Transverse colon (tissue), 3 donors: ENCODE data around the gene IL3RA.

Experiments used
- EP300 ChIP-seq: sonication (generic); formaldehyde crosslinking; IDR thresholded peaks from one replicate; pipeline ENCODE4 v1.6.1; 2017; ENCODE audit warnings: antibody characterized with exemption, low read depth
- POLR2A ChIP-seq: fragments of 450-650 bp; IDR thresholded peaks from one replicate; pipeline ENCODE4 v1.6.1; 2016; ENCODE audit warnings: antibody characterized with exemption, mild to moderate bottlenecking, moderate library complexity
- TF ChIP-seq, protein P1 (sequence below), 5 experiments: fragments of 200-600 bp in 3 of 5; fragments of 450-650 bp in 2 of 5; sonication (generic) in 3 of 5; IDR thresholded peaks; 1 replicate in 2 of 5; 2 replicates in 3 of 5; pipeline ENCODE4 v1.5.1; 2016 to 2017; ENCODE audit warnings: antibody characterized with exemption in 5 of 5, inconsistent platforms in 3 of 5, mild to moderate bottlenecking in 2 of 5, moderate library complexity in 1 of 5

DNA sequence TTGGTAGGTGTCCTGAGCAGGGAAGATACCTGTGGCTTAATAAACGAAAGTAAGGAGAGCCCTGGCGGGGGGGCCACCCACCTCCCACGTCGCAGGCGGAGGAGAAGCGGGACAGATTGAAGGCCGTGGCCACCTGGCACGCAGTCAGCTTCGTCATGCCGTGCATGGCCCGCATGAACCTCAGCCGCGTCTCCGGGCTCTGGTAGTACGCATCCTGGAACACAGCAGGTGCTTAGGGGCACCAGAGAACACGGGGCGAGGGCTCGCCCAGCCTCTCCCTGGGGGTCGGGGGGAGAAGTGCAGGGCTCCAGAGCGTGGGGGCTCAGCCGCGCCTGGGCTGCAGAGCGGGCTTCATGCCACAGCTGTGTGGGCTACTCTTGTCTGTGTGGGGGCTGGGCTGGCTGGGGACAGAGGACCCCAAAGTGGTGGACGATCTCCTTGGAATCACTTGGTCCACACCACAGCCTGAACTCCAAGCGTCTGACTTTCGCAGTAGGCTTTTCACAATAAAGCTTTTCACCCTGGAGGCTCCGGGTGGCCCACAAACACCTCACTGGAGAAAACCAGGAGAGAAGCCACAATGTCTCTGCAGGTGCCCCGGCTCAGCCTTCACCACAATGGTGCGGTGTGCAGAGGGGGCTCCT, 82.4 kb downstream of the IL3RA start:
- TF ChIP-seq, protein P1, sequence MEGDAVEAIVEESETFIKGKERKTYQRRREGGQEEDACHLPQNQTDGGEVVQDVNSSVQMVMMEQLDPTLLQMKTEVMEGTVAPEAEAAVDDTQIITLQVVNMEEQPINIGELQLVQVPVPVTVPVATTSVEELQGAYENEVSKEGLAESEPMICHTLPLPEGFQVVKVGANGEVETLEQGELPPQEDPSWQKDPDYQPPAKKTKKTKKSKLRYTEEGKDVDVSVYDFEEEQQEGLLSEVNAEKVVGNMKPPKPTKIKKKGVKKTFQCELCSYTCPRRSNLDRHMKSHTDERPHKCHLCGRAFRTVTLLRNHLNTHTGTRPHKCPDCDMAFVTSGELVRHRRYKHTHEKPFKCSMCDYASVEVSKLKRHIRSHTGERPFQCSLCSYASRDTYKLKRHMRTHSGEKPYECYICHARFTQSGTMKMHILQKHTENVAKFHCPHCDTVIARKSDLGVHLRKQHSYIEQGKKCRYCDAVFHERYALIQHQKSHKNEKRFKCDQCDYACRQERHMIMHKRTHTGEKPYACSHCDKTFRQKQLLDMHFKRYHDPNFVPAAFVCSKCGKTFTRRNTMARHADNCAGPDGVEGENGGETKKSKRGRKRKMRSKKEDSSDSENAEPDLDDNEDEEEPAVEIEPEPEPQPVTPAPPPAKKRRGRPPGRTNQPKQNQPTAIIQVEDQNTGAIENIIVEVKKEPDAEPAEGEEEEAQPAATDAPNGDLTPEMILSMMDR (IDR thresholded peaks at IDR 0.05), result no peak
- TF ChIP-seq POLR2A (no peak), EP300 (no peak)
